PC-9 (cell line): ENCODE data around the gene GSE1.

ENCODE experiments used
- EZH2 ChIP-seq: fragments of 200-600 bp; sonication (generic); IDR thresholded peaks from 2 replicates; pipeline ENCODE4 v1.8.0; 2017; ENCODE audit warnings: antibody characterized with exemption, low read depth
- TF ChIP-seq, protein P1 (sequence below): fragments of 200-600 bp; sonication (generic); conservative IDR thresholded peaks from 2 replicates; pipeline ENCODE4 v1.6.1; 2017; ENCODE audit warnings: mixed run types, antibody characterized with exemption, mild to moderate bottlenecking, moderate library complexity

DNA sequence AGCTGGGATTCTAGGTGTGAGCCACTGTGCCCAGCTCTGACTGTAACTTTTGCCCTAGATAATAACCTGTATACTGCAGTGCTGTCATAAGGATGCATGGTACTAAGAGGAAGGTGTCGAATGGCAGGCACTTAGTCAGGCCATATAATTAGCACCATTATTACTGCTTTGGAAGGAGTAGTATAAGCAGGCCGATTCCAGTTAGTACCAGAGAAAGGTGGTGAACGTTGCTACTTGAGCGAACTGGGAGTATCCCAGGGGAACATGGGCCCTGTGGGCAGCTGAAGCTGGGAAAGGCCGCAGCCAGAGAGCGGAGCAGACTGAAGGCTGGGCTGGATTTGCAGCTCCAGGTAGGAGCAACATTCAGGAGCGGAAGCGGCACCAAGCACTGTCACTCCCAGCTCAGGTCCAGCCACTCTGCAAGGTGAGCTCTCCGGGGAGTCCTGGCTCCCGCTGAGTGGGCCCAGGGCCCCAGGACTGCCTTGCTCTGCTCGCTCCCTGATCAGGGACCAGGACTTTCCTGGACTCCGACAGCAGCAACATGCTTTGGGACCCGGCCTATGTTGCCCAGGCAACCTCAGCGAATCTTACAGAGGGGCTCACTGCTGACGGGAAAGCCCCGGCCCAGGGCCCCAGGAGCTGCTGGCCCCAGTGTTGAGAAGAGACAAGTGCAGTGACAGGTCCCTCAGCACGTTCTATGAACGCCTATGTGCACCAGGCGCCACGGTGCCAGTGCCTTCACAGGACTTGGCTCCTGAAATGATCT lies 109.2 kb downstream of the GSE1 start:
- TF ChIP-seq, protein P1, sequence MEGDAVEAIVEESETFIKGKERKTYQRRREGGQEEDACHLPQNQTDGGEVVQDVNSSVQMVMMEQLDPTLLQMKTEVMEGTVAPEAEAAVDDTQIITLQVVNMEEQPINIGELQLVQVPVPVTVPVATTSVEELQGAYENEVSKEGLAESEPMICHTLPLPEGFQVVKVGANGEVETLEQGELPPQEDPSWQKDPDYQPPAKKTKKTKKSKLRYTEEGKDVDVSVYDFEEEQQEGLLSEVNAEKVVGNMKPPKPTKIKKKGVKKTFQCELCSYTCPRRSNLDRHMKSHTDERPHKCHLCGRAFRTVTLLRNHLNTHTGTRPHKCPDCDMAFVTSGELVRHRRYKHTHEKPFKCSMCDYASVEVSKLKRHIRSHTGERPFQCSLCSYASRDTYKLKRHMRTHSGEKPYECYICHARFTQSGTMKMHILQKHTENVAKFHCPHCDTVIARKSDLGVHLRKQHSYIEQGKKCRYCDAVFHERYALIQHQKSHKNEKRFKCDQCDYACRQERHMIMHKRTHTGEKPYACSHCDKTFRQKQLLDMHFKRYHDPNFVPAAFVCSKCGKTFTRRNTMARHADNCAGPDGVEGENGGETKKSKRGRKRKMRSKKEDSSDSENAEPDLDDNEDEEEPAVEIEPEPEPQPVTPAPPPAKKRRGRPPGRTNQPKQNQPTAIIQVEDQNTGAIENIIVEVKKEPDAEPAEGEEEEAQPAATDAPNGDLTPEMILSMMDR: no peak
- TF ChIP-seq EZH2: no peak
